NCI-H2171 treated with DMSO at 0.1 percent for 48 hours (cell line): ENCODE data around the gene GABRG3.

Source experiments
- DNase-seq: peaks from one replicate; lab custom pipeline; 2025; lab: John Stamatoyannopoulos, UW

Gene GABRG3

GRCh38 chr15:27249046-27249759 lies 278.2 kb downstream of the GABRG3 start:
- peak; percentile 27 for DNase-seq

DNA sequence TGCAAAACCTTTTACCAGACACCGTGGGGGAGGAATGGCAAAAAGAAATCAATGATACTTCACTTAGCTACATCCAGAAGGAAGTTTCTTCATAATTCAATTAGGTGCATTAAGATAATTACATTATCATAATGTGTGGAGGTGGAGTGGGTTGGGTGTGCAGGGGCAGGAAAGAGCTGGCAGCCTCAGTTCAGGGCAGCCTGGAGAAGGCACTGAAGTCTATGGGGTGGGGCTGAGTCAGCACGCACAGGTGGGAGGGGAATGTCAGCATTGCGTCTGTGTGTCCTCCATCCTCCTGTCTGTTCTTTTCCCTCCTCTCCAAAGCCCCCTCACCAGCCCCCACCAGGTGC lies 278.8 kb downstream of the GABRG3 start:
- no peak for DNase-seq

DNA sequence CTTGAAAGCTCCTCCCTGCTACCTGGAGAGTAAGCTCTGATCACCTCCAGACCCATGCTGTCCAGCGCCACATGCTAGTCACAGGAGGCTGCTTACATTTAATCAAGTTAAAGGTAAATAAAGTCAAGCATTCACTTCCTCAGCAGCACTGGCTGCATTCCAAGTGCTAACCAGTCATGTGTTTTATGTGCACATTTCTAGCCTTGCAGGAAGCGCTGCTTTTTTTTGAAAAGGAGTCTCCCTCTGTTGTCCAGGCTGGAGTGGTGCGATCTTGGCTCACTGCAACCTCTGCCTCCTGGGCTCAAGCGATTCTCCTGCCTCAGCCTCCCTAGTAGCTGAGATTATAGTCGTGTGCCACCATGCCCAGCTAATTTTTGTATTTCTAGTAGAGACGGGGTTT lies 279.2 kb downstream of the GABRG3 start:
- no peak for DNase-seq

DNA sequence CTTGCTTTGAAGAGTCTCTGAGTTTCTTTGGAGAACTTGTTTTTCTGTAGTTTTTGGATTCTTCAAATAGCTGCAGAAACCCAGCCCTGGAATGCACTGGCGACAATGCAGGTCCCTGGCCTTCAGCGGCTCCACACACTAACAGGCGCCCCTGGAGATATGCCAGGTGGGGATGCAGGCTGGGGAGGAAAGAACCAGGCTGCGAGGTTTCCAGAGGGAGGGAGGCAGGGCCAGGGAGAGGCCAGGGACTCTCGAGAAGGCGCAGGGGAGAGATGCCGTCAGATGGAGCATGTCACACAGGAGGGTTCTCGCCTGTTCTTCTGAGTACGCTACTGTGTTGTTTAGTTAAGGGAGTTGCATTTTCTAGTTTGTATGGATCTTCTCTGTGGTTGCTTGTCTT lies 283.1 kb downstream of the GABRG3 start:
- no peak for DNase-seq

DNA sequence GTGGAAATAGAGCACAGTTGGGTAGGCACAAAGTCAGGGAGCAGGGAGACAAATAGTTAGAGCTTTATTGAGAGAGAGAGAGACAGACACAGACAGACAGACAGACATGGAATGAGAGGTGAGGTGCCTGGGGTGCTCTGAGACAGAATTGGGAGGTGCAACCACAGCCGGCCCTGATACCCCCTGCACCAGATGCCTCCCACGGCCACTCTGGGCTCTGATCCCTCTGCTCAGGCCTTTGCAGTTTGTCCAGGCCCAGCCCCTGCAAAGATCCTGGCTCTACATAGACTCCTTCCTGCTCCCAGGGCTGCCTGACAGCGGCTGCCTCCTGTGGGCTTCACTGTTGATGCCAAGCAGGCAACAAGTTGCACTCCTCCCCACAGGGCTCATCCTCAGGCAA lies 283.8 kb downstream of the GABRG3 start:
- no peak for DNase-seq

DNA sequence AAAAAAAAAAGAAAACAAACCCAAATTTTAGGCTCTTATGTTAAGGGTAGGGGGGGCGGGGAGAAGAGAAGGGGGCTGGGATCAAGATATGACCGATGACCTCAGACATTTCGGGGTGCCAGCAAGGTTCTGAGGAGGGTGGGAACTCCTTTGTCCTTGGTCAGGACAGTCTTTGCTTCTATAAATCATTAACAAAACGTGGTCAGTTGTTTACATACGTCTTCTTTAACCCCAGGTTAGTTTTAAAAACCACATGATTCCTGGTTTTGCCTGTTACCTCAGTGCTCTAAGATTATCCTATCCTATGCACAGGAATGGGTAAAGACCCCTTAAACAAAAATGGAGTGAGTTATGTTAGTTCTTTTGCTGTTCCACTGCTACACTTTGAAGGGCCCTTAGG lies 285.5 kb downstream of the GABRG3 start:
- DNase-seq: no peak

- no peak for DNase-seq
Measured at GRCh38 chr15:27258287-27258686, 287.3 kb downstream of the GABRG3 start.

- peak; percentile 82 for DNase-seq
Measured at GRCh38 chr15:27260523-27260922, 289.5 kb downstream of the GABRG3 start.

- no peak for DNase-seq
Measured at GRCh38 chr15:27268923-27269322, 297.9 kb downstream of the GABRG3 start.

- peak; percentile 94 for DNase-seq
Measured at GRCh38 chr15:27271258-27271657, 300.3 kb downstream of the GABRG3 start.

GRCh38 chr15:27272427-27272826 lies 301.4 kb downstream of the GABRG3 start:
- DNase-seq: no peak

- DNase-seq: no peak
Measured at GRCh38 chr15:27273506-27273905, 302.5 kb downstream of the GABRG3 start.

- peak; percentile 50 for DNase-seq
Measured at GRCh38 chr15:27278761-27279160, 307.8 kb downstream of the GABRG3 start.

- DNase-seq: no peak
Measured at GRCh38 chr15:27292641-27293040, 321.7 kb downstream of the GABRG3 start.

- DNase-seq: no peak
Measured at GRCh38 chr15:27293607-27294006, 322.6 kb downstream of the GABRG3 start.

- no peak for DNase-seq
Measured at GRCh38 chr15:27317736-27318135, 346.8 kb downstream of the GABRG3 start.

- DNase-seq: no peak
Measured at GRCh38 chr15:27323801-27324200, 352.8 kb downstream of the GABRG3 start.

DNA sequence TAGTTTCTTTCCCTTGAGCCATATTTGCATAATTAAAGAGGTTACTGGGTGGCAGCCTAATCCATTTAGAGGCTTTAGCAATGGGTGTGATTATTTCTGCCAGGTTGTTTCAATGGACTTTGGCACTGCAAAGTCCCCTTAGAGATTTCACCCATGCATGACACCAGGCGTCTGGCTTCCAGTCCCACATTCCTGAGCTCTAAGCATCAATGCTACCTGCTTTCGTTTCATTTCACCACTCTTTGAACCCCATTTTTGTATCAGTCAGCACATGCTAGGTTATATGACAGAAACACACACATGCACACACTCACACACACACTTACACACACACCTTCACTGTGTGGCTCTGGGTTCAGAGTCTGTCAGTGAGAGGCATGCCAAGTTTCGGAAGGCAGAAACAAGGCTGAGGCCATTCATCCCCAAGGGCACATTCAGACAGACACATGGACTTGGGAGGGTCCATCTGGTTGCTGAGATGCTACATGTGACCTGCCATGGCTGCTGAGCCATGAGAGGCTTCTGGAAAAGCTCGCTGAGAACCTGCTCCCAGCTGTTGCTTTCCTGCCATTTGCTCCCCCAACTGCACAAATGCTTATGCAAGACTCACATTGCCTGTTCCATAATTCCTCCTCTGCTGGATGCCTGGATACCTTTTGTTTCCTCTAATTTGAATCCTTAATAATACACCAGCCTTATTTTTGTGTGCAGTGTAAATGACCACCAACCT lies 354.1 kb downstream of the GABRG3 start:
- peak; percentile 23 for DNase-seq

- no peak for DNase-seq
Measured at GRCh38 chr15:27327467-27328025, 356.6 kb downstream of the GABRG3 start.

DNA sequence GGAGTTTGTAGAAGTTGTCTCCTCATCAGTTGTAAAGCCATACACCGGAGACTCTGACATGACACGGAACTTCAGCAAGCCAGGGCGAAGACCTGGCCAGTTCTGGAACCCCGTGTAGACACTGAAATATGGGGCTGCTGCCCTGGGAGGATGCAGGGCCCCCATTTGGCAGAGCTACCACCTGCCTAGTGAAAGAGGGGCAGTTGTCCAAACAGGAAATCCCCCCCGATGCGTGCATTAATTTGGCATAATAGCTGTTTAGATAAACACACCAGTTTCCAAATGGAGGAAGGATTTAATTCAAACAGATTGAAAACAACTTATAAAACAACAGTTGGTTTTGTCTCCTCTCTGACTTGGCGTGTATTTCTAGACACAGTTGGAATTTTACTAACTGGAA lies 357.2 kb downstream of the GABRG3 start:
- DNase-seq: no peak

DNA sequence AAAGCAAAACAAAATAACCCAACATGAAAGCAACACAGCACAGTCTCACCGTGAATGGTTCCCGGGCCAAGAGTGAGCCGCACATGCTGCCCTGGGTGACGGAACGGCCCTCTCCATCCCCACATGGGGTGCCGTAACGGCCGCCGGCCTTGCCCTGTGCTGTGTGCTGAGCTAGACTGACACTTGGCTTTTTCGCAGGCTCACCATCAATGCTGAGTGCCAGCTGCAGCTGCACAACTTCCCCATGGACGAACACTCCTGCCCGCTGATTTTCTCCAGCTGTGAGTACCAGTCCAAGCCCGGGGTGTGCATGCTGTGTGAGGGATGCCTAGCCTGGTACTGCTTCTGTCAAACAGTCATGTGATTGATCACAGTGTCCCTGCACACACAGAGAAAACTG lies 357.6 kb downstream of the GABRG3 start:
- no peak for DNase-seq

DNA sequence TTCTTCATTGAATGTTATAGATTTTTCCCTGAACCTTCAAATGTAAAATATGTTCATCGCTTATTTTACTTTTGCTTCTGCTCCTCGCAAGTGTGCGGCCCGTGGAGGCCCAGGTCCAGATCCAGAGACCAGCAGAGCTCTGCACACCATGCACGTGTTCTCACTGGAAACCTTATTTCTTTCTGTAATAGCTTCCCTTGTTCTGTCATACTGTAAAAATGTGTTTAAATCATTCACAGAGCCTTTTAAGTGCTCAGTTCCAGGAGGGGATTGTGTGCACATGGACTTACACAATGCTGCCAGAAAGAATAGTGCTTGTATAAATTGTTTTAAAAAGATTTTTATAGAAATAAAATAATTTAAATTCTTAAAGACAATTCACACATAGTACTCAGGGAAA lies 359.3 kb downstream of the GABRG3 start:
- no peak for DNase-seq

DNA sequence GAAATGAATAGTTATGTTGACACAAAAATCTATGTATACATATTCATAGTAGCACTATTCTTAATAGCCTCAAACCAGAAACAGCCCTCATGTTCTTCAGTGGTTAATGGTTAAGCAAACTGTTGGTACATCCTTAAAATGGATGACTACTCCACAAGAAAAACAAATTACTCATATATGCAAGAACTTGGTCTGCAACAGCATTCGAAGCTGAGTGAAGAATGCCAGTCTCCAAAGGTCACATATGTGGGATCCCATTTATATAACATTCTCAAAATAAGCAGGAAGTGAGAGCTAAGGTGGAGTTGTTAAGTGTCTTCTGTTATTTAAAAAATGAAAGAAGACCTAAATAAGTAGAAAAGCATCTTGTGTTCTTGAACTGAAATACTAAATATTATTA lies 365.7 kb downstream of the GABRG3 start:
- no peak for DNase-seq

DNA sequence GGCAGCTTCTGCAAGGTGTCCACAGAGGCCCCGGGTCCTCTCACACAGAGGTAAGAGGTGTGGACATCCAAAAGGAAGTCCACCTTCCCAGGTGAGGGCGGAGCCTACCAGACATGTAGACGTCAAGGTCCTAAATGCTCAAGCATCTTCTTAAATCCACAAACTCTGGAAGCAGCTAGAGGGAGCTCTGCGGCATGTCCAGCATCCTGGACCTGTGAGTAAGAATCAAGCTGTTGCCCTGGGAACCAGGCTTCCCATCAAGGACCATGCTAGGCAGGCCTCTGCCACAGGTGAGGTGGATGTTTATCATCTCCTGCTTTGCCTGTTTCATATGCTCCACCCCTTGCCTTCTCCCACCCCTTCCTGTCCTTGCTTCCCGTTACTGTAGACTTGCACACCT lies 368.2 kb downstream of the GABRG3 start:
- no peak for DNase-seq
